ENCODE measurements around the gene HSBP1.

Gene HSBP1

GRCh38 chr16:83779886-83780285 lies 27.9 kb upstream of the HSBP1 start:
- Histone ChIP-seq H3K27me3 (ENCODE audit: insufficient read depth, low read length, poor library complexity, severe bottlenecking) (no peaks in the 10 kb centered on the region), H3K9me3 (ENCODE audit: insufficient read depth, low read depth, low read length) (no peaks in the 10 kb centered on the region), H3K4me2 (ENCODE audit: low read depth, low read length, poor library complexity, severe bottlenecking) (no peak overlapping the region), H3K4me1 (ENCODE audit: insufficient read depth, low read length, poor library complexity, severe bottlenecking) (peaks cover 11% of the 10 kb centered on the region), H3K9me2 (replicated peaks; ENCODE audit: low read depth, low read length) (no peaks in the 10 kb centered on the region), H3K79me2 (ENCODE audit: insufficient read depth, low read length) (no peaks in the 10 kb centered on the region), H3K9ac (ENCODE audit: low read depth, low read length, poor library complexity, severe bottlenecking) (no peak overlapping the region), H2AFZ (ENCODE audit: low read length) (no peak overlapping the region), H3K36me3 (ENCODE audit: insufficient read depth, low read length) (no peaks in the 10 kb centered on the region), H3F3A (ENCODE audit: low read depth) (no peaks in the 10 kb centered on the region), H3K4me3 (ENCODE audit: low read length, poor library complexity, severe bottlenecking) (no peak overlapping the region), H4K20me1 (ENCODE audit: insufficient read depth, low read length, poor library complexity, severe bottlenecking) (no peaks in the 10 kb centered on the region)
- no peak for TF ChIP-seq EZH2phosphoT487 (IDR thresholded peaks at IDR 0.05; ENCODE audit: borderline replicate concordance)
- no peak for TF ChIP-seq CTCF (conservative IDR thresholded peaks at IDR 0.05; ENCODE audit: low read length)

- Histone ChIP-seq H3K9me2 (replicated peaks; ENCODE audit: low read depth, low read length) (no peaks in the 10 kb centered on the region), H3K4me3 (ENCODE audit: low read length, poor library complexity, severe bottlenecking) (no peak overlapping the region), H3K79me2 (ENCODE audit: insufficient read depth, low read length) (no peaks in the 10 kb centered on the region), H3F3A (ENCODE audit: low read depth) (no peaks in the 10 kb centered on the region), H4K20me1 (ENCODE audit: insufficient read depth, low read length, poor library complexity, severe bottlenecking) (no peaks in the 10 kb centered on the region), H3K4me2 (ENCODE audit: low read depth, low read length, poor library complexity, severe bottlenecking) (no peak overlapping the region), H2AFZ (ENCODE audit: low read length) (no peak overlapping the region), H3K27me3 (ENCODE audit: insufficient read depth, low read length, poor library complexity, severe bottlenecking) (no peaks in the 10 kb centered on the region), H3K4me1 (ENCODE audit: insufficient read depth, low read length, poor library complexity, severe bottlenecking) (peaks cover 24% of the 10 kb centered on the region), H3K9ac (ENCODE audit: low read depth, low read length, poor library complexity, severe bottlenecking) (no peak overlapping the region), H3K36me3 (ENCODE audit: insufficient read depth, low read length) (no peaks in the 10 kb centered on the region), H3K9me3 (ENCODE audit: insufficient read depth, low read depth, low read length) (no peaks in the 10 kb centered on the region)
- TF ChIP-seq EZH2phosphoT487 (IDR thresholded peaks at IDR 0.05; ENCODE audit: borderline replicate concordance) (no peak), CTCF (conservative IDR thresholded peaks at IDR 0.05; ENCODE audit: low read length) (no peak)
Observed at GRCh38 chr16:83785455-83785854, 22.3 kb upstream of the HSBP1 start.

GRCh38 chr16:83789642-83790401 lies 18.0 kb upstream of the HSBP1 start:
- Histone ChIP-seq H3K9ac (ENCODE audit: low read depth, low read length, poor library complexity, severe bottlenecking) (peak overlapping the region; percentile 52), H4K20me1 (ENCODE audit: insufficient read depth, low read length, poor library complexity, severe bottlenecking) (no peaks in the 10 kb centered on the region), H3K27me3 (ENCODE audit: insufficient read depth, low read length, poor library complexity, severe bottlenecking) (no peaks in the 10 kb centered on the region), H3K4me2 (ENCODE audit: low read depth, low read length, poor library complexity, severe bottlenecking) (no peak overlapping the region), H3K36me3 (ENCODE audit: insufficient read depth, low read length) (no peaks in the 10 kb centered on the region), H3K4me3 (ENCODE audit: low read length, poor library complexity, severe bottlenecking) (no peak overlapping the region), H3F3A (ENCODE audit: low read depth) (no peaks in the 10 kb centered on the region), H3K79me2 (ENCODE audit: insufficient read depth, low read length) (no peaks in the 10 kb centered on the region), H3K4me1 (ENCODE audit: insufficient read depth, low read length, poor library complexity, severe bottlenecking) (peaks cover 24% of the 10 kb centered on the region), H2AFZ (ENCODE audit: low read length) (no peak overlapping the region), H3K9me3 (ENCODE audit: insufficient read depth, low read depth, low read length) (no peaks in the 10 kb centered on the region), H3K9me2 (replicated peaks; ENCODE audit: low read depth, low read length) (no peaks in the 10 kb centered on the region)
- TF ChIP-seq CTCF (conservative IDR thresholded peaks at IDR 0.05; ENCODE audit: low read length) (no peak), EZH2phosphoT487 (IDR thresholded peaks at IDR 0.05; ENCODE audit: borderline replicate concordance) (no peak)
